Ascending aorta (tissue), 2 donors: ENCODE results near the gene IFNK. TPM values are rescaled to one million over a fixed set of nuclear protein-coding genes. Genes with fewer than 3 reads are reported as not detected.

ENCODE experiments used
- DNase-seq, 2 donors: peaks; one replicate each; pipeline ENCODE4 v3.0.0-alpha.2; 2019; ENCODE audit warnings: low spot score in 2 of 2
- H3K27ac ChIP-seq, 2 donors: fragments of 200-600 bp; sonication (generic); one replicate each; pipeline ENCODE4 v1.5.1; 2016 to 2017; ENCODE audit warnings: mild to moderate bottlenecking in 1 of 2
- H3K27me3 ChIP-seq: fragments of 200-600 bp; sonication (generic); one replicate; pipeline ENCODE4 v1.5.1; 2017
- H3K36me3 ChIP-seq, 2 donors: fragments of 200-600 bp; sonication (generic); one replicate each; pipeline ENCODE4 v1.5.1; 2016
- H3K4me1 ChIP-seq, 2 donors: fragments of 200-600 bp; sonication (generic); one replicate each; pipeline ENCODE4 v1.5.1; 2016 to 2017; ENCODE audit warnings: mild to moderate bottlenecking in 1 of 2
- H3K4me3 ChIP-seq, 2 donors: fragments of 200-600 bp; sonication (generic); one replicate each; pipeline ENCODE4 v1.5.1; 2016 to 2017; ENCODE audit warnings: mild to moderate bottlenecking in 1 of 2
- H3K9me3 ChIP-seq, 2 donors: fragments of 200-600 bp; sonication (generic); one replicate each; pipeline ENCODE4 v1.5.1; 2016
- intact Hi-C: fragments of 100-400 bp; cut with DNase I; formaldehyde crosslinking; loops from one replicate; pipeline ENCODE4 v1.15.1; 2023
- total RNA-seq: library from RNA; depleted of rRNA; stranded (reverse); fragments of >200 nt; gene quantifications from one replicate; pipeline ENCODE4 v1.1.0, GENCODE V29; 2016
- TF ChIP-seq, protein P1 (sequence below), 3 experiments: fragments of 200-600 bp in 2 of 3; fragments of 450-650 bp in 1 of 3; sonication (generic) in 2 of 3; IDR thresholded peaks; one replicate each; pipeline ENCODE4 v1.5.1; 2016 to 2019; ENCODE audit warnings: antibody characterized with exemption in 3 of 3, mild to moderate bottlenecking in 1 of 3, moderate library complexity in 1 of 3

IFNK gene
- total RNA-seq, 1 donor from 2014 or later, result not detected

DNA sequence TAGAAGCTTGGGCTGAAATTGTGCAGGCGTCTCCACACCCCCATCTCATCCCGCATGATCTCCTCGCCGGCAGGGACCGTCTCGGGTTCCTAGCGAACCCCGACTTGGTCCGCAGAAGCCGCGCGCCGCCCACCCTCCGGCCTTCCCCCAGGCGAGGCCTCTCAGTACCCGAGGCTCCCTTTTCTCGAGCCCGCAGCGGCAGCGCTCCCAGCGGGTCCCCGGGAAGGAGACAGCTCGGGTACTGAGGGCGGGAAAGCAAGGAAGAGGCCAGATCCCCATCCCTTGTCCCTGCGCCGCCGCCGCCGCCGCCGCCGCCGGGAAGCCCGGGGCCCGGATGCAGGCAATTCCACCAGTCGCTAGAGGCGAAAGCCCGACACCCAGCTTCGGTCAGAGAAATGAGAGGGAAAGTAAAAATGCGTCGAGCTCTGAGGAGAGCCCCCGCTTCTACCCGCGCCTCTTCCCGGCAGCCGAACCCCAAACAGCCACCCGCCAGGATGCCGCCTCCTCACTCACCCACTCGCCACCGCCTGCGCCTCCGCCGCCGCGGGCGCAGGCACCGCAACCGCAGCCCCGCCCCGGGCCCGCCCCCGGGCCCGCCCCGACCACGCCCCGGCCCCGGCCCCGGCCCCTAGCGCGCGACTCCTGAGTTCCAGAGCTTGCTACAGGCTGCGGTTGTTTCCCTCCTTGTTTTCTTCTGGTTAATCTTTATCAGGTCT is 49.0 kb downstream of the IFNK start, which contains the start of gene C9orf72:
Gene C9orf72, minus strand, starts transcription at position 564 of the 716 bp plus-strand sequence. CDS start 6,361 bp downstream, outside the sequence.
- Histone ChIP-seq H3K9me3 (peaks cover 0 to 2% of the 10 kb centered on the region in 2 donors), H3K4me3 (peak within 1 kb of the TSS; percentile 84 to 98), H3K27ac (peak within 1 kb of the TSS; percentile 97 to 100), H3K36me3 (no peaks in the 10 kb centered on the region), H3K4me1 (peaks cover 7 to 14% of the 10 kb centered on the region in 2 donors), H3K27me3 (no peaks in the 10 kb centered on the region)
- peak in 1 of 2 donors; percentile 85 for DNase-seq
- intact Hi-C loops, result loop anchor here (1.0 to 2.0 kb wide), 5 partner anchors 32 to 680 kb away; partner anchors contain the start of genes CAAP1, IFT74, MOB3B and PLAA
- TF ChIP-seq, protein P1, sequence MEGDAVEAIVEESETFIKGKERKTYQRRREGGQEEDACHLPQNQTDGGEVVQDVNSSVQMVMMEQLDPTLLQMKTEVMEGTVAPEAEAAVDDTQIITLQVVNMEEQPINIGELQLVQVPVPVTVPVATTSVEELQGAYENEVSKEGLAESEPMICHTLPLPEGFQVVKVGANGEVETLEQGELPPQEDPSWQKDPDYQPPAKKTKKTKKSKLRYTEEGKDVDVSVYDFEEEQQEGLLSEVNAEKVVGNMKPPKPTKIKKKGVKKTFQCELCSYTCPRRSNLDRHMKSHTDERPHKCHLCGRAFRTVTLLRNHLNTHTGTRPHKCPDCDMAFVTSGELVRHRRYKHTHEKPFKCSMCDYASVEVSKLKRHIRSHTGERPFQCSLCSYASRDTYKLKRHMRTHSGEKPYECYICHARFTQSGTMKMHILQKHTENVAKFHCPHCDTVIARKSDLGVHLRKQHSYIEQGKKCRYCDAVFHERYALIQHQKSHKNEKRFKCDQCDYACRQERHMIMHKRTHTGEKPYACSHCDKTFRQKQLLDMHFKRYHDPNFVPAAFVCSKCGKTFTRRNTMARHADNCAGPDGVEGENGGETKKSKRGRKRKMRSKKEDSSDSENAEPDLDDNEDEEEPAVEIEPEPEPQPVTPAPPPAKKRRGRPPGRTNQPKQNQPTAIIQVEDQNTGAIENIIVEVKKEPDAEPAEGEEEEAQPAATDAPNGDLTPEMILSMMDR (IDR thresholded peaks at IDR 0.05), result no peak

DNA sequence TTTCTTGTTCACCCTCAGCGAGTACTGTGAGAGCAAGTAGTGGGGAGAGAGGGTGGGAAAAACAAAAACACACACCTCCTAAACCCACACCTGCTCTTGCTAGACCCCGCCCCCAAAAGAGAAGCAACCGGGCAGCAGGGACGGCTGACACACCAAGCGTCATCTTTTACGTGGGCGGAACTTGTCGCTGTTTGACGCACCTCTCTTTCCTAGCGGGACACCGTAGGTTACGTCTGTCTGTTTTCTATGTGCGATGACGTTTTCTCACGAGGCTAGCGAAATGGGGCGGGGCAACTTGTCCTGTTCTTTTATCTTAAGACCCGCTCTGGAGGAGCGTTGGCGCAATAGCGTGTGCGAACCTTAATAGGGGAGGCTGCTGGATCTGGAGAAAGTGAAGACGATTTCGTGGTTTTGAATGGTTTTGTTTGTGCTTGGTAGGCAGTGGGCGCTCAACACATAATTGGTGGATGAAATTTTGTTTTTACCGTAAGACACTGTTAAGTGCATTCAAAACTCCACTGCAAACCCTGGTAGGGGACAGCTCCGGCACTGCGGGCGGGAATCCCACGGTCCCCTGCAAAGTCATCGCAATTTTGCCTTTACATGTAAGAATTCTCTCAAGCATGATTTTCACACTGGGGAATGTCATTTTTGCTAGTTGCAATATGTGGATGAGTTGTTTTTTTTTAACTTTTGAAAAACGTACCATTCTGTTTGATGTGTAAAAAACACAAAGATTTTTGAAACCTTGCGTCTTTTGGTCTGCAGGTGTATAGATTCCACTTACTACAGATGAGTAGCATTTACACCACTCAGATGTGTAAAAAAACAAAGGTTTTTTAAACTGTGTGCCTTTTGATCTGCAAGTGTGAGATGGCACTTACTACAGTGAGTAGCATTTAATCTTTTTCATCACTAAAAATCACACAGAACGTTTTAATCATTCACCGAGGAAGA is 49.8 kb downstream of the IFNK start:
- Histone ChIP-seq H3K27me3 (no peaks in the 10 kb centered on the region), H3K4me1 (peaks cover 7 to 14% of the 10 kb centered on the region in 2 donors), H3K36me3 (no peaks in the 10 kb centered on the region), H3K27ac (peak overlapping the region; percentile 97 to 100), H3K4me3 (peak overlapping the region; percentile 84 to 98), H3K9me3 (peaks cover 0 to 5% of the 10 kb centered on the region in 2 donors)
- DNase-seq, result peak; percentile 97 to 99
- TF ChIP-seq, protein P1 (IDR thresholded peaks at IDR 0.05), result no peak
- intact Hi-C loops, result loop anchor here (1.0 to 2.0 kb wide), 5 partner anchors 33 to 681 kb away; partner anchors contain the start of genes CAAP1, IFT74, MOB3B and PLAA

Other genes starting within 250 kb of the IFNK start
- gene EQTN, start 227.1 kb upstream of the IFNK start, total RNA-seq, result not detected
- 2.4 TPM for gene MOB3B, start 5.5 kb downstream of the IFNK start, total RNA-seq
- 17.1 TPM for gene C9orf72, start 49.2 kb downstream of the IFNK start, total RNA-seq